DND-41 (cell line): ENCODE measurements around the gene ABHD17B.

Experiments used
- ATAC-seq: fragments of 200-7000 bp; cut with Tn5 transposase; 3 replicates; pipeline ENCODE4 v1.9.1; 2021; ENCODE audit warnings: low read depth; ENCODE audit not compliant: insufficient read depth
- DNase-seq: peaks from one replicate; pipeline ENCODE4 v3.0.0-alpha.2; 2020
- H2AFZ ChIP-seq: 2 replicates; pipeline ENCODE4 v1.6.0; 2012; ENCODE audit warnings: low read depth, low read length
- H3K27ac ChIP-seq: 2 replicates; pipeline ENCODE4 v1.5.1; 2012; ENCODE audit warnings: low read length, inconsistent platforms
- H3K27me3 ChIP-seq: fragments of 200-600 bp; sonication (generic); 2 replicates; pipeline ENCODE4 v1.6.0; 2012; ENCODE audit warnings: low read length, mild to moderate bottlenecking, inconsistent platforms; ENCODE audit not compliant: insufficient read depth, poor library complexity
- H3K36me3 ChIP-seq: 2 replicates; pipeline ENCODE4 v1.5.1; 2012; ENCODE audit warnings: low read length, inconsistent platforms; ENCODE audit not compliant: insufficient read depth
- H3K4me1 ChIP-seq: 2 replicates; pipeline ENCODE4 v1.5.1; 2012; ENCODE audit warnings: mild to moderate bottlenecking, low read length; ENCODE audit not compliant: insufficient read depth
- H3K4me2 ChIP-seq: 2 replicates; pipeline ENCODE4 v1.6.0; 2012; ENCODE audit warnings: mild to moderate bottlenecking, moderate library complexity, low read length, inconsistent platforms; ENCODE audit not compliant: insufficient read depth
- H3K4me3 ChIP-seq, 2 experiments: fragments of 200-600 bp in 1 of 2; shearing (Covaris generic) in 1 of 2; 2 replicates each; pipeline ENCODE4 v1.5.1; 2012 to 2016; ENCODE audit warnings: inconsistent platforms in 2 of 2, low read length in 2 of 2, mild to moderate bottlenecking in 2 of 2, low read depth in 1 of 2, moderate library complexity in 1 of 2
- H3K79me2 ChIP-seq: 2 replicates; pipeline ENCODE4 v1.6.0; 2012; ENCODE audit warnings: low read length, inconsistent platforms; ENCODE audit not compliant: insufficient read depth
- H3K9ac ChIP-seq: 2 replicates; pipeline ENCODE4 v1.6.0; 2012; ENCODE audit warnings: low read depth, mild to moderate bottlenecking, inconsistent platforms, low read length, moderate library complexity
- H3K9me3 ChIP-seq: 2 replicates; pipeline ENCODE4 v1.5.1; 2012; ENCODE audit warnings: low read length, moderate library complexity, mild to moderate bottlenecking, inconsistent platforms; ENCODE audit not compliant: insufficient read depth, severe bottlenecking
- H4K20me1 ChIP-seq: 2 replicates; pipeline ENCODE4 v1.6.0; 2012; ENCODE audit warnings: low read length; ENCODE audit not compliant: insufficient read depth
- CTCF ChIP-seq: IDR thresholded peaks from 2 replicates; pipeline ENCODE4 v1.5.1; 2012; ENCODE audit warnings: borderline replicate concordance, low read length, moderate library complexity, mild to moderate bottlenecking; ENCODE audit not compliant: poor library complexity, severe bottlenecking; ENCODE audit errors: extremely low read depth
- EZH2 ChIP-seq: IDR thresholded peaks from 3 replicates; pipeline ENCODE4 v1.6.1; 2012; ENCODE audit warnings: borderline replicate concordance, low read depth, mild to moderate bottlenecking, moderate library complexity, low read length, inconsistent platforms; ENCODE audit not compliant: severe bottlenecking

Gene ABHD17B

GRCh38 chr9:71850996-71851395 is 60.0 kb downstream of the ABHD17B start:
- TF ChIP-seq CTCF (no peak), EZH2 (no peak)
- no peaks in the 10 kb centered on the region for H4K20me1 ChIP-seq
- no peaks in the 10 kb centered on the region for H3K36me3 ChIP-seq
- no peak overlapping the region for H3K4me3 ChIP-seq
- H3K4me2 ChIP-seq, result no peak overlapping the region
- H2AFZ ChIP-seq, result no peak overlapping the region
- no peaks in the 10 kb centered on the region for H3K27me3 ChIP-seq
- no peak for ATAC-seq
- H3K9ac ChIP-seq, result no peak overlapping the region
- H3K9me3 ChIP-seq, result no peaks in the 10 kb centered on the region
- H3K4me1 ChIP-seq, result no peaks in the 10 kb centered on the region
- no peak for DNase-seq
- H3K79me2 ChIP-seq, result no peaks in the 10 kb centered on the region
- no peak overlapping the region for H3K27ac ChIP-seq

GRCh38 chr9:71847892-71848291 is 63.1 kb downstream of the ABHD17B start:
- Histone ChIP-seq H3K4me2 (no peak overlapping the region), H3K9me3 (no peaks in the 10 kb centered on the region), H3K79me2 (no peaks in the 10 kb centered on the region), H3K27me3 (no peaks in the 10 kb centered on the region), H3K4me1 (no peaks in the 10 kb centered on the region), H3K36me3 (no peaks in the 10 kb centered on the region), H3K9ac (no peak overlapping the region), H4K20me1 (no peaks in the 10 kb centered on the region), H2AFZ (no peak overlapping the region), H3K27ac (no peak overlapping the region), H3K4me3 (no peak overlapping the region)
- TF ChIP-seq EZH2 (no peak), CTCF (no peak)
- DNase-seq (no peak), ATAC-seq (no peak)

GRCh38 chr9:71844808-71845207 is 66.2 kb downstream of the ABHD17B start:
- TF ChIP-seq CTCF (no peak), EZH2 (no peak)
- Histone ChIP-seq H3K79me2 (no peaks in the 10 kb centered on the region), H3K4me3 (no peak overlapping the region), H4K20me1 (no peaks in the 10 kb centered on the region), H3K36me3 (no peaks in the 10 kb centered on the region), H3K27me3 (no peaks in the 10 kb centered on the region), H2AFZ (no peak overlapping the region), H3K9ac (no peak overlapping the region), H3K4me2 (no peak overlapping the region), H3K4me1 (no peaks in the 10 kb centered on the region), H3K9me3 (no peaks in the 10 kb centered on the region), H3K27ac (no peak overlapping the region)
- no peak for ATAC-seq
- DNase-seq, result no peak

GRCh38 chr9:71839668-71840067 is 71.3 kb downstream of the ABHD17B start:
- Histone ChIP-seq H3K27ac (no peak overlapping the region), H3K9ac (no peak overlapping the region), H4K20me1 (no peaks in the 10 kb centered on the region), H3K9me3 (no peaks in the 10 kb centered on the region), H3K27me3 (no peaks in the 10 kb centered on the region), H3K4me1 (no peaks in the 10 kb centered on the region), H3K36me3 (no peaks in the 10 kb centered on the region), H3K4me3 (no peak overlapping the region), H3K79me2 (no peaks in the 10 kb centered on the region), H3K4me2 (no peak overlapping the region), H2AFZ (no peak overlapping the region)
- DNase-seq, result no peak
- no peak for TF ChIP-seq EZH2
- no peak for TF ChIP-seq CTCF
- ATAC-seq, result no peak
